Stimulated activated naive CD8-positive, alpha-beta T cell treated with anti-CD3 and anti-CD28 coated beads, Interleukin-15, Interleukin-2, amounts not matched to agents 100 U/mL and 50 U/mL, for 24 hours (primary cell): ENCODE measurements around the gene IFT52.
A peak's percentile ranks its signal among the peaks of the same experiment; 100 is the strongest.

Experiments used
- ATAC-seq: fragments of 150-1000 bp; cut with Tn5 transposase; one replicate; pipeline ENCODE4 v1.10.0; 2021
- DNase-seq: peaks from one replicate; pipeline ENCODE4 v3.0.0; 2021

IFT52 gene

GRCh38 chr20:43691928-43692524 lies 101.3 kb downstream of the IFT52 start:
- DNase-seq (peak; percentile 77), ATAC-seq (no peak)

- no peak for ATAC-seq
Observed at GRCh38 chr20:43694763-43695162, 104.0 kb downstream of the IFT52 start.

DNA sequence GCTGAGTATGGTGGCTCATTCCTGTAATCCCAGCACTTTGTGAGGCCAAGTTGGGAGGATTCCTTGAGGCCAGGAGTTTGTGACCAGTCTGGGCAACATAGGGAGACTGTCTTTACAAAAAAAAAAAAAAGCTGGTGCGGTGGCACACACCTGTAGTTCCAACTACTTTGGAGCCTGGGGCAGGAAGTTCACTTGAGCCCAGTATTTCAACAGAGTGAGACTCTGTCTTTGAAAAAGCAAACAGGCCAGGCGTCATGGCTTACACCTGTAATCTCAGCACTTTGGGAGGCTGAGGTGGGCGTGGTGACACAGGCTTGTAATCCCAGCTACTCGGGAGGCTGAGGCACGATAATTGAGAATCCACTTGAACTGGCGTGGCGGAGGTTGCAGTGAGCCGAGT lies 104.8 kb downstream of the IFT52 start:
- no peak for ATAC-seq
- no peak for DNase-seq

More at GRCh38 chr20:43694763-43695162, 104.0 kb downstream of the IFT52 start:
- DNase-seq, result no peak
